Stimulated activated CD8-positive, alpha-beta memory T cell treated with anti-CD3 and anti-CD28 coated beads, Interleukin-12 subunit alpha, Interleukin-12 subunit beta, amount 100 ng/mL, for 24 hours (primary cell): ENCODE measurements around the gene PCNX4.

ENCODE experiments used
- DNase-seq: peaks from one replicate; pipeline ENCODE4 v3.0.0-alpha.2; 2020; ENCODE audit errors: extremely low read depth

Gene PCNX4

GRCh38 chr14:60174352-60175254 lies 82.9 kb downstream of the PCNX4 start:
- no peak for DNase-seq

GRCh38 chr14:60175255-60175902 lies 83.7 kb downstream of the PCNX4 start:
- no peak for DNase-seq

GRCh38 chr14:60178164-60178563 lies 86.4 kb downstream of the PCNX4 start:
- DNase-seq = no peak

- no peak for DNase-seq
Observed at GRCh38 chr14:60178820-60179219, 87.1 kb downstream of the PCNX4 start.

- DNase-seq = no peak
Observed at GRCh38 chr14:60179431-60179869, 87.7 kb downstream of the PCNX4 start.

GRCh38 chr14:60183138-60183537 lies 91.4 kb downstream of the PCNX4 start:
- DNase-seq = no peak

- DNase-seq = no peak
Observed at GRCh38 chr14:60183741-60184140, 92.0 kb downstream of the PCNX4 start.

- DNase-seq = no peak
Observed at GRCh38 chr14:60184146-60184904, 92.6 kb downstream of the PCNX4 start.

GRCh38 chr14:60184905-60185555 lies 93.3 kb downstream of the PCNX4 start:
- no peak for DNase-seq

- DNase-seq = no peak
Observed at GRCh38 chr14:60188115-60188514, 96.4 kb downstream of the PCNX4 start.

- no peak for DNase-seq
Observed at GRCh38 chr14:60188696-60189095, 97.0 kb downstream of the PCNX4 start.

- no peak for DNase-seq
Observed at GRCh38 chr14:60189923-60190840, 98.5 kb downstream of the PCNX4 start.

- DNase-seq = no peak
Observed at GRCh38 chr14:60195179-60195810, 103.6 kb downstream of the PCNX4 start.

GRCh38 chr14:60196291-60196690 lies 104.6 kb downstream of the PCNX4 start:
- no peak for DNase-seq

- DNase-seq = no peak
Observed at GRCh38 chr14:60197629-60198303, 106.0 kb downstream of the PCNX4 start.

GRCh38 chr14:60199321-60199720 lies 107.6 kb downstream of the PCNX4 start:
- no peak for DNase-seq

GRCh38 chr14:60204104-60204842 lies 112.5 kb downstream of the PCNX4 start:
- DNase-seq = no peak

GRCh38 chr14:60204843-60205774 lies 113.4 kb downstream of the PCNX4 start:
- DNase-seq = no peak
